Panc1 (cell line): ENCODE results near the gene NUDT4. TPM values are rescaled to one million over a fixed set of nuclear protein-coding genes. Genes with fewer than 3 reads are reported as not detected.

Experiments
- ATAC-seq: fragments of 200-7000 bp; cut with Tn5 transposase; 2 replicates; pipeline ENCODE4 v1.9.1; 2020; ENCODE audit warnings: mild to moderate bottlenecking, moderate library complexity
- BruUV-seq: library from RNA; stranded (reverse); fragments of 400-500 nt; replicated peaks from 2 replicates; lab custom pipeline; 2021; lab: Mats Ljungman, UMichigan
- CTCF ChIA-PET: fragments of 300-600 bp; sonication (Branson Sonifier 250); formaldehyde crosslinking; loops from one replicate; lab custom pipeline; 2022; ENCODE audit warnings: antibody characterized with exemption; lab: Charles Lee
- POLR2A ChIA-PET: fragments of 300-600 bp; sonication (Branson Sonifier 250); formaldehyde crosslinking; loops from one replicate; lab custom pipeline; 2022; ENCODE audit warnings: antibody characterized with exemption; lab: Charles Lee
- DNase-seq: peaks from one replicate; pipeline ENCODE4 v3.0.0-alpha.2; 2010; ENCODE audit warnings: low read depth, low spot score
- H3K27ac ChIP-seq: 2 replicates; pipeline ENCODE4 v1.5.1; 2011; ENCODE audit warnings: mild to moderate bottlenecking, low read length, inconsistent platforms
- H3K27me3 ChIP-seq: fragments of 200-500 bp; sonication (Bioruptor generic); 2 replicates; pipeline ENCODE4 v1.6.0; 2014; ENCODE audit warnings: low read length, inconsistent platforms; ENCODE audit not compliant: control insufficient read depth, insufficient read depth
- H3K36me3 ChIP-seq: fragments of 200-500 bp; sonication (Bioruptor generic); 2 replicates; pipeline ENCODE4 v1.5.1; 2014; ENCODE audit warnings: inconsistent platforms, mild to moderate bottlenecking, low read length, moderate library complexity; ENCODE audit not compliant: control insufficient read depth, insufficient read depth
- H3K4me1 ChIP-seq: 2 replicates; pipeline ENCODE4 v1.5.1; 2011; ENCODE audit warnings: inconsistent platforms, mild to moderate bottlenecking, low read length, moderate library complexity; ENCODE audit not compliant: control insufficient read depth, insufficient read depth
- H3K4me3 ChIP-seq, 2 experiments: 2 replicates each; pipeline ENCODE4 v1.5.1; 2011 to 2012; ENCODE audit warnings: low read depth in 2 of 2, low read length in 2 of 2, mild to moderate bottlenecking in 2 of 2, inconsistent platforms in 1 of 2, moderate library complexity in 1 of 2
- H3K9me3 ChIP-seq: fragments of 200-500 bp; sonication (Bioruptor generic); 2 replicates; pipeline ENCODE4 v1.5.1; 2014; ENCODE audit warnings: low read depth, mild to moderate bottlenecking, inconsistent platforms, low read length, moderate library complexity; ENCODE audit not compliant: control insufficient read depth, insufficient read depth
- CTCF ChIP-seq: fragments of 450-650 bp; IDR thresholded peaks from 2 replicates; pipeline ENCODE4 v1.5.1; 2017; ENCODE audit warnings: mild to moderate bottlenecking
- POLR2AphosphoS5 ChIP-seq: IDR thresholded peaks from 2 replicates; pipeline ENCODE4 v1.6.1; 2012; ENCODE audit warnings: mild to moderate bottlenecking, low read depth, low read length, moderate library complexity
- SIN3A ChIP-seq: IDR thresholded peaks from 2 replicates; pipeline ENCODE4 v1.6.1; 2012; ENCODE audit warnings: low read depth, mild to moderate bottlenecking, low read length, moderate library complexity, borderline replicate concordance; ENCODE audit not compliant: insufficient read depth
- TCF7L2 ChIP-seq: IDR thresholded peaks from 2 replicates; pipeline ENCODE4 v1.6.1; 2011; ENCODE audit warnings: mild to moderate bottlenecking, low read depth, low read length, inconsistent platforms
- in situ Hi-C: cut with HindIII; loops from 2 replicates; pipeline ENCODE4 v1.10.0; 2016; ENCODE audit warnings: low sequenced_read_pairs, low pct_unique_long_range_greater_than_20kb
- intact Hi-C: fragments of 100-400 bp; cut with micrococcal nuclease; formaldehyde crosslinking; loops from one replicate; pipeline ENCODE4 v1.10.0; 2022; ENCODE audit not compliant: unreplicated experiment
- total RNA-seq: library from RNA; stranded (reverse); gene quantifications from one replicate; pipeline ENCODE4 v1.2.1, GENCODE V29; 2021; ENCODE audit not compliant: unreplicated experiment
- TF ChIP-seq, protein P1 (sequence below), 2 experiments: IDR thresholded peaks; 2 replicates each; pipeline ENCODE4 v1.6.1; 2011 to 2012; ENCODE audit warnings: low read depth in 2 of 2, control low read depth in 1 of 2, low read length in 1 of 2, mild to moderate bottlenecking in 1 of 2, moderate library complexity in 1 of 2; ENCODE audit not compliant: insufficient read depth in 1 of 2

Gene NUDT4
- total RNA-seq, 1 experiment from 2014 or later, result 45.7 TPM

GRCh38 chr12:93453633-93454032 is 75.9 kb downstream of the NUDT4 start:
- in situ Hi-C loops, result no loop called here
- DNase-seq, result no peak
- ChIA-PET CTCF (no interaction called here), POLR2A (no interaction called here)
- TF ChIP-seq CTCF, result no peak
- TF ChIP-seq TCF7L2, result no peak
- TF ChIP-seq POLR2AphosphoS5, result no peak
- TF ChIP-seq, protein P1, sequence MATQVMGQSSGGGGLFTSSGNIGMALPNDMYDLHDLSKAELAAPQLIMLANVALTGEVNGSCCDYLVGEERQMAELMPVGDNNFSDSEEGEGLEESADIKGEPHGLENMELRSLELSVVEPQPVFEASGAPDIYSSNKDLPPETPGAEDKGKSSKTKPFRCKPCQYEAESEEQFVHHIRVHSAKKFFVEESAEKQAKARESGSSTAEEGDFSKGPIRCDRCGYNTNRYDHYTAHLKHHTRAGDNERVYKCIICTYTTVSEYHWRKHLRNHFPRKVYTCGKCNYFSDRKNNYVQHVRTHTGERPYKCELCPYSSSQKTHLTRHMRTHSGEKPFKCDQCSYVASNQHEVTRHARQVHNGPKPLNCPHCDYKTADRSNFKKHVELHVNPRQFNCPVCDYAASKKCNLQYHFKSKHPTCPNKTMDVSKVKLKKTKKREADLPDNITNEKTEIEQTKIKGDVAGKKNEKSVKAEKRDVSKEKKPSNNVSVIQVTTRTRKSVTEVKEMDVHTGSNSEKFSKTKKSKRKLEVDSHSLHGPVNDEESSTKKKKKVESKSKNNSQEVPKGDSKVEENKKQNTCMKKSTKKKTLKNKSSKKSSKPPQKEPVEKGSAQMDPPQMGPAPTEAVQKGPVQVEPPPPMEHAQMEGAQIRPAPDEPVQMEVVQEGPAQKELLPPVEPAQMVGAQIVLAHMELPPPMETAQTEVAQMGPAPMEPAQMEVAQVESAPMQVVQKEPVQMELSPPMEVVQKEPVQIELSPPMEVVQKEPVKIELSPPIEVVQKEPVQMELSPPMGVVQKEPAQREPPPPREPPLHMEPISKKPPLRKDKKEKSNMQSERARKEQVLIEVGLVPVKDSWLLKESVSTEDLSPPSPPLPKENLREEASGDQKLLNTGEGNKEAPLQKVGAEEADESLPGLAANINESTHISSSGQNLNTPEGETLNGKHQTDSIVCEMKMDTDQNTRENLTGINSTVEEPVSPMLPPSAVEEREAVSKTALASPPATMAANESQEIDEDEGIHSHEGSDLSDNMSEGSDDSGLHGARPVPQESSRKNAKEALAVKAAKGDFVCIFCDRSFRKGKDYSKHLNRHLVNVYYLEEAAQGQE (IDR thresholded peaks at IDR 0.05; ENCODE audit: insufficient read depth in 1 of 2, low read depth in 2 of 2, low read length in 1 of 2), result no peak
- TF ChIP-seq SIN3A, result no peak
- Histone ChIP-seq H3K27ac (no peak overlapping the region), H3K4me3 (no peak overlapping the region), H3K9me3 (no peaks in the 10 kb centered on the region), H3K36me3 (no peaks in the 10 kb centered on the region), H3K27me3 (no peaks in the 10 kb centered on the region), H3K4me1 (no peaks in the 10 kb centered on the region)
- no TSS peak for BruUV-seq
- intact Hi-C loops, result no loop called here
- no peak for ATAC-seq

DNA sequence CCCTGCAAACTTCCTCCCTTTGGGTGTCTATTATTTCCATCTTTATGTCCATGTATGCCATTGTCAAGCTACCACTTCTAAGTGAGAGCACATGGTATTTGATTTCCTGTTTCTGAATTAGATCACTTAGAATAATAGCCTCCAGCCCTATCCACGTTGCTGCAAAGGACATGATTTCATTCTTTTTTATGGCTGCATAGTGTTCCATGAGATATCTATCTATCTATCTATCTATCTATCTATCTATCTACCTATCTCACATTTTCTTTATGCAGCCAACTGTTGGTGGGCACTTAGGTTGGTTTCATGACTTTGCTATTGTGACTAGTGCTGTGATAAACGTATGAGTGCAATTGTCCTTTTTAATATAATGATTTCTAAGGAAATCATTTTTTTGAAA is 78.4 kb downstream of the NUDT4 start:
- no peak for ATAC-seq
- Histone ChIP-seq H3K27ac (no peak overlapping the region), H3K4me3 (no peak overlapping the region), H3K4me1 (no peaks in the 10 kb centered on the region), H3K36me3 (no peaks in the 10 kb centered on the region), H3K9me3 (no peaks in the 10 kb centered on the region), H3K27me3 (no peaks in the 10 kb centered on the region)
- no peak for TF ChIP-seq SIN3A
- TF ChIP-seq, protein P1 (IDR thresholded peaks at IDR 0.05; ENCODE audit: insufficient read depth in 1 of 2, low read depth in 2 of 2, low read length in 1 of 2), result no peak
- TF ChIP-seq CTCF, result no peak
- no peak for TF ChIP-seq POLR2AphosphoS5
- no peak for TF ChIP-seq TCF7L2
- intact Hi-C loops (no loop called here), in situ Hi-C loops (no loop called here)
- BruUV-seq, result no TSS peak
- POLR2A ChIA-PET, result no interaction called here
- DNase-seq, result no peak
- CTCF ChIA-PET, result no interaction called here

Other genes with a start within 250 kb of the NUDT4 start
- 150 TPM for gene UBE2N, start 64.0 kb downstream of the NUDT4 start, total RNA-seq
- 92.4 TPM for gene MRPL42, start 89.6 kb downstream of the NUDT4 start, total RNA-seq
- gene SOCS2, start 194.8 kb downstream of the NUDT4 start, total RNA-seq, result 33.8 TPM